WTC11 (cell line): ENCODE data around the gene STXBP2.

Source experiments
- CTCF ChIP-seq: fragments of 200-600 bp; IDR thresholded peaks from 2 replicates; pipeline ENCODE4 v1.8.0; 2022; ENCODE audit warnings: antibody characterized with exemption
- RELA ChIP-seq: sonication (generic); formaldehyde crosslinking; IDR thresholded peaks from 2 replicates; pipeline ENCODE4 v1.8.1; 2022; ENCODE audit warnings: missing genetic modification reagents, mild to moderate bottlenecking, borderline replicate concordance
- TF ChIP-seq, protein P1 (sequence below): sonication (generic); formaldehyde crosslinking; IDR thresholded peaks from 2 replicates; pipeline ENCODE4 v1.8.0; 2023; ENCODE audit warnings: mild to moderate bottlenecking, missing genetic modification reagents
- TF ChIP-seq, protein P2 (sequence below): sonication (generic); formaldehyde crosslinking; IDR thresholded peaks from 2 replicates; pipeline ENCODE4 v1.8.0; 2022; ENCODE audit warnings: mild to moderate bottlenecking, missing genetic modification reagents

- TF ChIP-seq CTCF (no peak), RELA (CRISPR knock-in tag) (no peak)
- TF ChIP-seq, protein P1, sequence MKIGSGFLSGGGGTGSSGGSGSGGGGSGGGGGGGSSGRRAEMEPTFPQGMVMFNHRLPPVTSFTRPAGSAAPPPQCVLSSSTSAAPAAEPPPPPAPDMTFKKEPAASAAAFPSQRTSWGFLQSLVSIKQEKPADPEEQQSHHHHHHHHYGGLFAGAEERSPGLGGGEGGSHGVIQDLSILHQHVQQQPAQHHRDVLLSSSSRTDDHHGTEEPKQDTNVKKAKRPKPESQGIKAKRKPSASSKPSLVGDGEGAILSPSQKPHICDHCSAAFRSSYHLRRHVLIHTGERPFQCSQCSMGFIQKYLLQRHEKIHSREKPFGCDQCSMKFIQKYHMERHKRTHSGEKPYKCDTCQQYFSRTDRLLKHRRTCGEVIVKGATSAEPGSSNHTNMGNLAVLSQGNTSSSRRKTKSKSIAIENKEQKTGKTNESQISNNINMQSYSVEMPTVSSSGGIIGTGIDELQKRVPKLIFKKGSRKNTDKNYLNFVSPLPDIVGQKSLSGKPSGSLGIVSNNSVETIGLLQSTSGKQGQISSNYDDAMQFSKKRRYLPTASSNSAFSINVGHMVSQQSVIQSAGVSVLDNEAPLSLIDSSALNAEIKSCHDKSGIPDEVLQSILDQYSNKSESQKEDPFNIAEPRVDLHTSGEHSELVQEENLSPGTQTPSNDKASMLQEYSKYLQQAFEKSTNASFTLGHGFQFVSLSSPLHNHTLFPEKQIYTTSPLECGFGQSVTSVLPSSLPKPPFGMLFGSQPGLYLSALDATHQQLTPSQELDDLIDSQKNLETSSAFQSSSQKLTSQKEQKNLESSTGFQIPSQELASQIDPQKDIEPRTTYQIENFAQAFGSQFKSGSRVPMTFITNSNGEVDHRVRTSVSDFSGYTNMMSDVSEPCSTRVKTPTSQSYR (CRISPR knock-in tag) = no peak
- TF ChIP-seq, protein P2, sequence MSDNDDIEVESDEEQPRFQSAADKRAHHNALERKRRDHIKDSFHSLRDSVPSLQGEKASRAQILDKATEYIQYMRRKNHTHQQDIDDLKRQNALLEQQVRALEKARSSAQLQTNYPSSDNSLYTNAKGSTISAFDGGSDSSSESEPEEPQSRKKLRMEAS (CRISPR knock-in tag) = no peak
Measured at GRCh38 chr19:7658219-7658686, 21.3 kb downstream of the STXBP2 start.
